Liver (tissue), 3 donors: ENCODE results near the gene MBD4.
"Not testable (repeated sequence)": the region's sequence is repeated elsewhere in the genome, so short reads cannot be mapped to it uniquely, and the experiment has no call there.

Experiments used
- ATF3 ChIP-seq: IDR thresholded peaks from 2 replicates; pipeline ENCODE4 v1.6.1; 2016; ENCODE audit warnings: antibody characterized with exemption
- CTCF ChIP-seq: fragments of 150-350 bp; IDR thresholded peaks from 2 replicates; pipeline ENCODE4 v1.5.1; 2017; ENCODE audit warnings: improper control_type of control experiment, low read depth, low read length; ENCODE audit not compliant: missing input control
- EGR1 ChIP-seq, 2 donors: IDR thresholded peaks; 2 replicates each; pipeline ENCODE4 v1.6.1; 2016 to 2018; ENCODE audit warnings: antibody characterized with exemption in 2 of 2, low read depth in 2 of 2
- GABPA ChIP-seq, 2 donors: IDR thresholded peaks in 1 of 2; conservative IDR thresholded peaks in 1 of 2; 2 replicates each; pipeline ENCODE4 v1.6.1; 2016; ENCODE audit warnings: antibody characterized with exemption in 2 of 2, mild to moderate bottlenecking in 1 of 2, moderate library complexity in 1 of 2
- MAX ChIP-seq: IDR thresholded peaks from 2 replicates; pipeline ENCODE4 v1.6.1; 2016; ENCODE audit warnings: antibody characterized with exemption
- NR2F2 ChIP-seq: IDR thresholded peaks from 2 replicates; pipeline ENCODE4 v1.6.1; 2016; ENCODE audit warnings: antibody characterized with exemption
- RAD21 ChIP-seq, 2 donors: IDR thresholded peaks; 2 replicates each; pipeline ENCODE4 v1.6.1; 2016; ENCODE audit warnings: antibody characterized with exemption in 2 of 2, mild to moderate bottlenecking in 2 of 2
- REST ChIP-seq: IDR thresholded peaks from 2 replicates; pipeline ENCODE4 v1.6.1; 2016; ENCODE audit warnings: antibody characterized with exemption, mild to moderate bottlenecking
- SP1 ChIP-seq: IDR thresholded peaks from 2 replicates; pipeline ENCODE4 v1.6.1; 2018; ENCODE audit warnings: antibody characterized with exemption, mild to moderate bottlenecking
- TAF1 ChIP-seq: conservative IDR thresholded peaks from 2 replicates; pipeline ENCODE4 v1.6.1; 2016; ENCODE audit warnings: antibody characterized with exemption, mild to moderate bottlenecking
- YY1 ChIP-seq: IDR thresholded peaks from 2 replicates; pipeline ENCODE4 v1.6.1; 2016; ENCODE audit warnings: antibody characterized with exemption, mild to moderate bottlenecking
- ZBTB33 ChIP-seq: IDR thresholded peaks from 2 replicates; pipeline ENCODE4 v1.6.1; 2016; ENCODE audit warnings: antibody characterized with exemption
- donor health status: healthy.
- donor health status: healthy.

- TF ChIP-seq NR2F2; CTCF; TAF1; ATF3; RAD21 (IDR thresholded peaks at IDR 0.05); MAX; SP1; REST; YY1; GABPA (IDR thresholded peaks at IDR 0.05 in 1 of 2, conservative IDR thresholded peaks at IDR 0.05 in 1 of 2); EGR1 (IDR thresholded peaks at IDR 0.05; ENCODE audit: low read depth in 2 of 2); ZBTB33: not testable (repeated sequence)
These were observed 45.4 kb upstream of the MBD4 start for GRCh38 chr3:129485146-129485545.
